Measurements from ENCODE around the gene CALML5. TPM values are rescaled to one million over a fixed set of nuclear protein-coding genes. Genes with fewer than 3 reads are reported as not detected.
A peak's percentile ranks its signal among the peaks of the same experiment; 100 is the strongest.

The CALML5 gene, protein sequence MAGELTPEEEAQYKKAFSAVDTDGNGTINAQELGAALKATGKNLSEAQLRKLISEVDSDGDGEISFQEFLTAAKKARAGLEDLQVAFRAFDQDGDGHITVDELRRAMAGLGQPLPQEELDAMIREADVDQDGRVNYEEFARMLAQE
- total RNA-seq, result not detected
- long read RNA-seq, result 0 reads

DNA sequence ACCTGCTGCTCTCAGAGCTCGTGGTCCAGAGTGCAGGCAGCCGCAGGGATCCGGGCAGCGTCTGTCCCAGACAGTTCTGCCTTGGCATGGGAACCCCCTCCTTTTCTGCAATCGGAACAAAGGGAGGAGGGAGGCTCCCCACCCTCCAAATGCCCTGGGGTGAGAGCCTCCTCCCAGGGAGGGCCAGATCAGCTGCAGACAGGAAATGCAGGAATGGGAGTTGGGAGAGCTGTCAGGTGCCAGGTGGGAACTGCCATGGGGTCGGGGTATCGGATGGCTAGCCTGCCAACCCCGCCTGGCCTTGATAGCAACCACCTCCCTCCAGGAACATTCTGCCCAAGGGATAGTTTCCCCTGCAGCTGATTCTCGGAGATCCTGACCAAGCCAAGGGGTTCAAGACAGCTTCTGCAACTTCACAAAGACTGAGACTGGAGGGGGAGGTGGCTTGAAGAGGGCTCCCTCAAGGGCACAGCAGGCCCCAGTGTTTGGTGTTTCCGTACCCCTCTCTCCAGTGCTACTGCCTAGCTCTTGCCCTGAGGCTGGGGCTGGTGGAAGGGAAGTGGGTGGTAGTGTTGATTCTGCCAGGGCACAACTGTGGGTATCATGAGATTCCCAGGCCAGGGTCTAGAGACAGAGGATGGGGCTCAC, at the start of gene CALML5:
Gene CALML5, minus strand, starts transcription at position 78 of the 648 bp plus-strand sequence. CDS start 132 bp downstream, outside the sequence.
- peak; percentile 47 for DNase-seq (ENCODE audit: low spot score)
- intact Hi-C loops (cut with DNase I), result no loop called here

DNA sequence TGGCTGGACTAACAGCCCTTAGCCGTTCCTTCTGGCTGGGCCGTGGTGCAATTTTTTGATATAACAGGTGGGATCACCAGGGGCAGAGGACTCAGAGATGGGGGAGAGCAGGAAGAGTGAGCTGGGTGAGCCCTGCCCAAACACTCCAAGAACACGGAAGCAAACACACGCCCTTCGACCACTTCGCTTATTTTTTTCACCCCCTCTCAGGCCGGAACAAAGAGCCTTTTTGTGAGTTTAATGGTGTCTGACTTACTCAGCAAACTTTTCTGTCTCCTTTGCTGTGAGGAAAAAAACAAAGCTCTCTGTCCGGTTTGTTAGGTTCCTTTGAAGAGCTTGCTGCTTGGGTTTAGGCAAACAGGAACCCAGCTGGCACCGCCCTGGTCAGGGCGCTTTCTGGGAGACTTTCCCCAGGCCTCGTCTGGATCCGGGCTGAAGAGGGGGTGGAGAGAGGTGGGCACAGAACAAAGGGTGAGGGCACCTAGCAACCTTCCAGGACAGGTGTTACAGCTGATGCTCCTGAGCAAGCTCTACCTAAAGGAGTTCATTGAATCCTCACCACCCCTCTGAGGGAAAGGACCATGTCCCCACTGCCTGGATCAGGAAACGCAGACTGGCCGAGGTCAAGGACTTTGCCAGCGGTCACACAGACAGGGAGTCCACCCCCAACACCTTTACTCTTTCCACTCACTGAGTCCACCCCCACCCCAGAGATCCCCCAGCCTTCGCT, 48.7 kb upstream of the CALML5 start:
- intact Hi-C loops (cut with DNase I), result loop anchor here (5.0 to 10.0 kb wide), 2 partner anchors 39 to 103 kb away; no protein-coding TSS in a partner anchor
- DNase-seq (ENCODE audit: low spot score), result peak; percentile 75

DNA sequence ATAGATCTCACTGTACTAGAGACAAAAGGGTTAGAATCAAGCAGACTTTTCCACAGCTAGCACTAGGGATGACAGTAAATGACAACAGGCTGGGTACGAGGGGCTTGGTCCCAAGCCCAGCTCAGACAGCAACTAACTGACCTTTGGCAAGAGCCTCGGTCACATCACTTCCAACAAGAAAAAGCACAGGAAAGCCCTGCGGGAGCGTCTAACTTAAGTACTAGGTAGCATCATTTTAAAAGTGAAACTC, 48.2 kb upstream of the CALML5 start:
- intact Hi-C loops (cut with DNase I), result loop anchor here (5.0 to 10.0 kb wide), 2 partner anchors 40 to 103 kb away; no protein-coding TSS in a partner anchor

DNA sequence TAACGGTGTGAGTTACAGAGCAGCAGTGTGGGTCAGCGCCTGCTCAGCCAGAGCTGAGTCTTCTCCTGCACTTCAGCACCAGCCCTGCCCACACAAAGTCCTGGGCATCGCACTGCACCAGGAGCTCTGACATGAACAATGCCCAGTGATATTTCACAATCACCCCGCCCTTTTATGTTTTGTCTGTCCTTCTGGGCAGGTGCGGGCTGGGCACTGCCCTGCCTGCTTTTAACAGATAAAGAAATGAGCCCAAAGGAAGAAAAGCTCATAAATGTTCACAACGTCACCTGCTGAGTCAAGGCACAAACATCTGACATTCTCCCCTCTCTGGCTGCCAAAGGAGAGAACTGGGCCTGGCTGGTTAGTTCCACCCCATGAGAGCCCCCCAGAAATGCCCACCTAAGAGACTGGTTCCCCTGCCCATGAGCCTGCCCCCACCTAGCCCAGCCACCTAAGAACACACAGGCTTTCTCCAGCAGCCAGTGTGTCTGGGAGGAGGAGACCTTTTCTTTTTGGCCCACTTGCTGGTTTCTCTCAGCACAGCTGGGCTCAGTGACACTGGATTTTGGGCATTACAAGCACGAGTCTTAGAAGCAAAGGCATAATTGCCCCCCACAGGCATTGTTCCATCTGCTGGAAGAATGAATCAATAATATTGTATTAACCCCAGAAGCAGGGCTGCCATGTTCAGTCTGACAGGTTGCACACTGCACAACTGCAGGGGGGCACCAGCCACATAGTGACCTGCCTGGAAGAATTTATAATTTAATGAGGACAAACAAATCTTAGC, 47.7 kb upstream of the CALML5 start:
- peak; percentile 67 for DNase-seq (ENCODE audit: low spot score)
- intact Hi-C loops (cut with DNase I), result loop anchor here (5.0 to 10.0 kb wide), 2 partner anchors 40 to 102 kb away; no protein-coding TSS in a partner anchor

More for the DNA sequence above, 48.2 kb upstream of the CALML5 start:
- no peak for DNase-seq (ENCODE audit: low spot score)

DNA sequence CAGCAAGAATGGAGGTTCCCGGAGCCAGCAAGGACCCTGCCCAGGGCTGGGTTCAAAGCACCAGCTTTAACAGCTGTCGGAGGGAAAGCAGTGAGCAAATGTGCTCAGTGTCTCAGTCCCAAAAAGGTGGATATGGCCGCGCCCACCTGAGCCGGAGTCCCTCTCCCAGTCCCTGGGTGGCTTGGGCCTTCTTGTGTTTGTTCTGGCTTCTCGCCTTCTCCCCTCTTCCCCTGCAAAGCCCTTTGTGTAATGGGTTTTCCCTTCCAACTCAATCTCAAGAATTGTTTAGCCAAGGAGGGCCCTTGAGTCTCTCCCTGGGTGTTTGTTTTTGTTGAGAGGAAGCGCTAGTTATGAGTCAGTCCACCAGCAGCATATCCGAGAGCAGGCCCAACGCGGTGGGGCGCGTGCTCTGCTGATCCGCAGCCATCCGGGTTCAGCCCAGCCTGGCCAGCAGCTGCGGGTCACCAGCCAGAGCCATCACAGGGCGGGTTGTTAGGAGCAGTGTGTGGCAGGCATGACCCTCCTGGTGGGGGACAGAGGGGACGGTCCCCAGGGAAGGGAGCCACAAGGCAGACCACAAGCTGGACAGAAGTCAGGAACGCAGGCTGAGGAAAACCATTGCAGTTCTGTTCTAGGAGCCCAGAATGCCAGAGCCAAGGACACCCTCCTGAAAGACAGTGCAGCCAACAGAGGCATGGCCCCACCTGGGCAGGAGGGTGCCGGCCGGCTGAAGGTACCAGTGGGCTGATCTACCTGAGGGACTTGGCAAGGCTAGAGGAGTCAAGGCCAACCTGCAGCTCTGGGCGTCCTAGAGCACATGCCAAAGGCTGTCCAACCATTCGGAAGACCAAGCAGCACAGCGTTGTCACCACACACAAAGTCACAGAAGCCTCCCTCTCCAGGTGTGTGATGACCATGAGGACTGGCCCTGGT, 46.7 kb upstream of the CALML5 start:
- intact Hi-C loops (cut with DNase I), result loop anchor here (5.0 to 10.0 kb wide), 2 partner anchors 41 to 101 kb away; no protein-coding TSS in a partner anchor

DNA sequence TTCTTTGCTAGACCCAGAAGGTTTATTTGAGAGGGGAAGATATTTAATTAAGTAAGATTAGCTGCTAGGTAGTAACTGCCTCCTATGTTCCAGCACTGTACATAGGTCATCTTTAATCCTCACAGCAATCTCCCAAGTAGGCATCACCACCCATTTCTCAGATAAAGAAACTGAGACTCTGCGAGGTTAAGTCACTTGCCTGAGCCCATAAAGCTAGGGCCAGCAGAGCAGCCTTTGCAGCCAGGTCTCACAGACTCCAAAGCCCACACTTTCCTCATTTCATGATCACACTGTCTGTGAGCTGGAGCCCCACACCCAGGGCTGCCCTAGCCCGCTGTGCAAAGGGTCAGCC, 46.0 kb upstream of the CALML5 start:
- intact Hi-C loops (cut with DNase I), result loop anchor here (5.0 to 10.0 kb wide), 2 partner anchors 42 to 101 kb away; no protein-coding TSS in a partner anchor
- DNase-seq (ENCODE audit: low spot score), result no peak

More for the DNA sequence above, 46.7 kb upstream of the CALML5 start:
- DNase-seq (ENCODE audit: low spot score), result peak; percentile 75

DNA sequence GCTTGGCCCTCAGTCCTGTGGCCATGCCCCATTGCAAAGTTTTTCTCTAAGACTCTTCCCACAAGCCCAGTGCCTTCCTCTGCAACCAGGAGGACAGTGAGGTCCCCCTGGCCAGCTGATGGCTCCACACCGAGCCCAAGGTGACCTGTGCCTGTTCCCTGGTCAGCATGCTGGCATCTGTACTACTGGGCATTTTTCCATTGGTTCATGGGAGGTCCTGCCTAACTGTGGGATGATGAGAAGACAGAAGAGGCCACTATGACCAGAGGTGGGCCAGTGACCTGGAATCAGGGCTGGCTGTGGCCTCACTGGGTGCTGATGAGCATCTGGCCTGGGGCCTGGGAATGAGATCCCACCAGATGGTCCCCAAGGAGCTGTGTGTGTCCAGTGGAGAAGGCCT, 45.6 kb upstream of the CALML5 start:
- DNase-seq (ENCODE audit: low spot score), result peak; percentile 65
- intact Hi-C loops (cut with DNase I), result loop anchor here (5.0 to 10.0 kb wide), 2 partner anchors 42 to 100 kb away; no protein-coding TSS in a partner anchor

DNA sequence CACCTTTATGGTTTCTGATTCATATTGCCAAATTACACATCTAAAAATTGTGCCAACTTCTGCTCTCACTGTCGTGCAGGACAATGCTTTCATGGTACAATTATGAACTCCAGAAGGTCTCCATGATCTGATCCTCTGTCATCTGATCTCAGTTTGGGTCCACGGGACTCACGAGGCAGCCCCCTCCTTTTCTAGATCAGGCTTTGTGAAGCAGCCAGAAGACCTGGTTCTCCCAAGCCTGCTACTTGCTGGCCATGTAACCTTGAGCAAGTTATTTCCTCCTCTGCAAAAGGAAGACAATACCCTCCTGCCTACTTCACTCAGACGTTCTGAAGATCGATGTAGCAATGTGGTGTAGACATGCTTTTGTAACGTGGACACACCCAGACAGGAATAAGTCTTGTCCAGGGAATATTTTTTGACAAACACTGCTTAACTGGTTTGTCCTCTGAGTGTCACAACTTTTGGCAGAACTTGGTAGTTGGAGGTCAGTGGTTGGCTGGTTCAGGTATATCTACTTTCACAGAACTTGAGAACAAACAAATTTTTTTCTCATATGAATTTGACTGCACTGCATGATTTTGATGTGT, 44.9 kb upstream of the CALML5 start:
- peak; percentile 68 for DNase-seq (ENCODE audit: low spot score)
- intact Hi-C loops (cut with DNase I), result loop anchor here (10.0 kb wide), 1 partner anchor 100 kb away; no protein-coding TSS in a partner anchor

DNA sequence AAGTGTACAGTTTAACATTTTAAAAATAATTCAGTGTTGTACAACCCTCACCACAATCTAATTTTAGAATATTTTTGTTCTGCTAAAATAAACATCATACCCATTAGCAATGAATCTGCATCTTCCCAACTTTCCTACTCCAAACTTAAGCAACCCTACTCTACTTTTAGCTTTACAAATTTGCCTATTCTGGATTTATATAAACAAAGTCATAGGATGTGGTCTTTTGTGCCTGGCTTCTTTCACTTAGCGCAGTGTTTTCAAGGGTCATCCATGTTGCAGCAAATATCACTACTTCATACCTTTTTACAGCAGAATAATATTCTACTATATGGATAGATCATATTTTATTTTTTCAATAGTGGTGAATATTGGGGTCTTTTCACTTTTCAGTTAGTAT, 44.3 kb upstream of the CALML5 start:
- no peak for DNase-seq (ENCODE audit: low spot score)
- intact Hi-C loops (cut with DNase I), result loop anchor here (10.0 kb wide), 1 partner anchor 99 kb away; no protein-coding TSS in a partner anchor

DNA sequence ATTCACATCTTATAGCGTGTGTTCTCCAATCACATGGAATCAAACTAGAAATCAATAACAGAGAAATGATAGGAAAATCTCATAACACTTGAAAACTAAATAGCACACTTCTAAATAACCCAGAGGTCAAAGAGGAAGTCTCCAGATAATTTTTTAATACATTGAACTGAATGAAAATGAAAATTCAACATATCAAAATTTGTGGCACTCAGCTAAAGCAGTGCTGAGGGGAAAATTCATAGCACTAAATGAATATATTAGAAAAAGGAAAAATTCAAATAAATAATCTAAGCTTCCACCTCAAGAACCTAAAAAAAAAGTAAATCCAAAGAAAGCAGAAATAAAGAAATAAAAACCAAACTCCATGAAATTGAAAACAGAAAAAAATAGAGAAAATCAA, 42.7 kb upstream of the CALML5 start:
- intact Hi-C loops (cut with DNase I), result loop anchor here (10.0 kb wide), 1 partner anchor 97 kb away; no protein-coding TSS in a partner anchor
- DNase-seq (ENCODE audit: low spot score), result no peak

DNA sequence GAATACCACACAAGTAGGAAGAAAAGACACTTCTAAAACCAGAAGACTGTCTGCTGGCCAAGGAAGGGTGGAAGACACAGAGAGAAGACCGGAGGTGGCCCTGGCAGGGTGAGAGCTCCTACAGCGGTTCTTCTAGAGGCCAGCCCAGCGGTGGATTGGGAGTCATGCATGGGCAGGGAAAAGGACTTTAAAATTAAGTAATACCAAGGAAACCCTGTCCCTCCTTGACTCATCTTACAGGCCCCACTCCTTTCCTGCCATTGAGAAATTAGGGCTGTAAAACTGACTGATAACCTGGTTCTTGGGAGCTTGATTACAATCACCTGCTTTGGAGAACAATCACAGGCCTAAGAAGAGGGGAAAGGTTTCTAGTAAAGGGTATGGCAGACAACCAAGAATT, 41.5 kb upstream of the CALML5 start:
- no peak for DNase-seq (ENCODE audit: low spot score)
- intact Hi-C loops (cut with DNase I), result loop anchor here (10.0 kb wide), 1 partner anchor 96 kb away; no protein-coding TSS in a partner anchor

DNA sequence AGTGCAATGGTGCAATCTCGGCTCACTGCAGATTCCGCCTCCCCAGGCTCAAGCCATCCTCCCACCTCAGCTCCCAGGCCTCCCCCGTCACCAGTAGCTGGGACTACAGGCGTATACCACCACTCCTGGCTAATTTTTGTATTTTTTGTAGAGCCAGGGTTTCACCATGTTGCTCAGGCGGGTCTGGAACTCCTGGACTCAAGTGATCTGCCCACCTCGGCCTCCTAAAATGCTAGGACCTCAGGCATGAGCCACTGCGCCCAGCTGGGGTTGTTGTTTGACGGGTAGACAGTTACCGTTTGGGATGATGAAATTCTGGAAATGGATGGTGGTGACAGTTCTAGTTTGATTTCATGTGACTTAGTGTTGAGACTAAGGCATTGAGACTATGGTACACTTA, 40.7 kb upstream of the CALML5 start:
- intact Hi-C loops (cut with DNase I), result loop anchor here (10.0 kb wide), 1 partner anchor 95 kb away; no protein-coding TSS in a partner anchor
- DNase-seq (ENCODE audit: low spot score), result peak; percentile 51

DNA sequence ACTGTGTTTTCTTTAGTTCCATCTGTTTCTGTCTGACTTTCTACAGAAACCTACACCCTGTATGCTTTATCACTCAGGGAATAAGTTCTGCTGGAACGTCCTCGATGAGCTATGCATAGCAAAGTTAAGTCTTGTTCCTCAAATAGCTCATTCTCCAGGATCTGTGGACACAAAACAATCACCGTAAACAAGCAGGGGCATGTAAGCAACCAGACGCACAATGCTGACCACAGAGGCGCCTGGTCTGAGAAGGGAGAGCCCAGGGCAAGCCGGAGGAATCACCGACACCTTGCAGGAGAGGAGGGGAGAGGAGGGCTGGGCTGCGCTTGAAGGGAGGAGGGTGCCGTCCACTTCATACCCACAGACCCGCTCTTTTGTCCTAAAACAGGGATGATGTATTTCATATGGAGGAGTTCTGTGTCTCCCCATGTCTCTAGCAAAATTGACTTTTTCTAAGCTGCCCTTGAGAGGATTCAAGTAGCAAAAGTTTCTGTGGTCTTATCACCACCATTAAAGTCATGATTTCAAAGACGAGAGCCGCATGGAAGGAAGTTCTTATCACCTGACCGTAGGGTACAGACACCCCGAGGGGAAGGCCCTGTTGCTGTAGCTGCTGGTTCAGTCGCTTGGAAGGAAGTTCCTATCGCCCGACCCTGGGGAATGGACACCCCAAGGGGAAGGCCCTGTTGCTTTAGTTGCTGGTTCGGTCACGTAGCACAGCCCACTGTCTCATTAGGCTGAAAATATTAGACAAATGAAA, 39.7 kb upstream of the CALML5 start:
- intact Hi-C loops (cut with DNase I), result no loop called here
- DNase-seq (ENCODE audit: low spot score), result peak; percentile 67

DNA sequence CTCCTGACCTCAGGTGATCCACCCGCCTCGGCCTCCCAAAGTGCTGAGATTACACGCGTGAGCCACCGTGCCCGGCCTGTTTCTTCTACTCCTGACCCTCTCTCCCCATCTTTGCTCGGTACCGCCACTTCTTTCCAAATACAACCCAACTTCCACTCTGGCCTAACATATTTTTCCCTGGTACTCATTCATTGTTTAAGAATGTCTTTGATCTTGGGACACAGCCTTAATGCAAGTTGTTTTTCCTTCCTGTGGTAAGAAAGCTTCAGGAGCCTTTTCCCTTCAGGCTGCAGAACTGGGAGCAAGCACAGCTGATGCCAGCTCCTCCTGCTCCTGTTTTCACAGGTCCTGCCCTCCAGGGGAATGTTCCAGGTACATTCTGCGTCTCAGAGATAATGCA, 39.1 kb upstream of the CALML5 start:
- DNase-seq (ENCODE audit: low spot score), result no peak
- intact Hi-C loops (cut with DNase I), result no loop called here

DNA sequence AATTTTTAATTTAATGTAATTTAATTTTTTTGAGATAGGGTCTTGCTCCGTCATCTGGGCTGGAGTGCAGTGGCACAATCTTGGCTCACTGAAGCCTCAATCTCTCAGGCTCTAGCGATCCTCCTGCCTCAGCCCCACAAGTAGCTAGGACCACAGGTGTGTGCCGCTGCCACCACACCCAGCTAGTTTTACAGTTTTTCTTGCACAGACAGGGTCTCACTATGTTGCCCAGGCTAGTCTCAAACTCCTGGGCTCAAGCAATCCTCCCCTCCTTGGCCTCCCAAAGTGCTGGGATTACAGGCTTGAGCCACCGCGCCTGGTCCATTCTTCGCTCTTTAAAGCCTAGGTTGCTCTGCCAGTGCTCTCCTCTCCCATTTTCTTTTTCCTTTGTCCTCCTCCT, 38.3 kb upstream of the CALML5 start:
- no peak for DNase-seq (ENCODE audit: low spot score)
- intact Hi-C loops (cut with DNase I), result no loop called here

DNA sequence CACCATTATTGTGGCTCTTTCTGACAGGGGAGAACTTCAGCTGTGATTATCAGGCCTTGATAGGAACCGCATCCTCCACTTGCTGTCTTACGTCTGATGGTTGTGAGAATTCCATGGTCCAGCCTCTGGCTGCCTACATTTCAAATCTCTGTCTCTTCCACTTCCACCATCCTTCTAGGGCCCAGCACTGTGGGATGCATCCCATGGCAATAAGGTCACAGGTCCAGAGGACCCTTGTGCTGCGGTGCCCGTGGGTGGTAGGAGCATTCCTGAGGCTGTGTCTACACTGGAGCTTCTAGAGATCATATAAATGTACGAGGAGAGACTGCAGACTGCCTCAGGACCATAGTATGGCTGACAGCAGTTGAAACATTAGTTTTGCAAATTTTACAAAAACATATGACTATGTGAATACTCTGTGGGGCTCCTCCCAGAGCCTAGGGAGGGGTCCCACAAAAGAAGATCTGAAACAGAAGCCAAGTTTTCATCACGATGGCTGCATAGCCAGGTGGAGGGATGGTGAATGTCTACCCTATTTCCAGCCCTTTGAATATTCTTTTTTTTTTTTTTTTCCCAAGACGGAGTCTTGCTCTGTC, 37.2 kb upstream of the CALML5 start:
- no peak for DNase-seq (ENCODE audit: low spot score)
- intact Hi-C loops (cut with DNase I), result no loop called here

Measured in cardiac septum (tissue), 1 donor.